GM18951 (cell line): ENCODE data around the gene F8.
"Not testable (repeated sequence)": the region's sequence is repeated elsewhere in the genome, so short reads cannot be mapped to it uniquely, and the experiment has no call there.

ENCODE experiments used
- POLR2A ChIP-seq: IDR thresholded peaks from 4 replicates; pipeline ENCODE4 v1.6.1; 2011; ENCODE audit warnings: mild to moderate bottlenecking; ENCODE audit not compliant: insufficient read length, insufficient read depth; ENCODE audit errors: extremely low read depth
- in situ Hi-C: fragments of 300-500 bp; cut with MboI; formaldehyde crosslinking; loops from one replicate; pipeline ENCODE4 v1.12.0; 2022; ENCODE audit warnings: low sequenced_read_pairs, mixed read lengths, inconsistent platforms; ENCODE audit not compliant: unreplicated experiment

The F8 gene

DNA sequence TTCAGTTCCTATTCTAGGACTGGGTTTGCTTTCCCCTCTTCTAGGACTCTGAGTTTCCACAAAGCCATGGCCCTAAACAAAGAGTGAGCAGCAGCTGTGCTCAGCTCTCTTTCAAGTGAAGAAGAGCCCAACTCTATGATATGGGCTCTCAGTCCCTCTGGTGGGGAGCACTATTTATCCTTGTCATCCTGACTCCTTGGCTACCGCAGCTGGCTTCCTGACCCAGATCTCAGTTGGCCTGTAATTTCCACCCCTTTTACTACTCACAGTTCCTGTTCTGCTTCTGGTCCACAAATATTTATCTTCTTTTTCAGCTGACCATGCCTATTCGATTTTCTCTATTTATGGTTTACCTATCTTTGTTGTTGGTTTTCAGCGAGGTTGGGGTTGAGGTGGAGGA, 33.8 kb downstream of the F8 start:
- in situ Hi-C loops, result no loop called here
- no peak for TF ChIP-seq POLR2A

DNA sequence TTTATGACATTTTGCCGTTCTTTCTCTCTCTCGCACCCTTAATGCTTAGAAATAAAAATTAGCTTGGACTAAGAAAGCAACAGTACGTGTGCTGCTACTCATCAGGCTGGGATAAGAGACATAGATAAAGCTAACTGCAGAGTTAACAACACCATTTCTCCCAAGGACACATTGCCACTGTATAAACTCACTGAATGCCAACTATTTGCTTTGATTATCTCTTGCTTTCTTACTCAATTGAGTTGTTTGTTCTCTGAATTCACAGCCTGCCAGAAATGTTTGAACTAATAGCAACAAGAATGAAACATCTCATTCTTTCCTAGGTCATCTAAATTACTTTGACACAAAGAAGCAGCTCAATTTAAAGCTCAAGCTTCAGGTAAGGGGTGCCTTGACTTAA, 34.6 kb downstream of the F8 start:
- in situ Hi-C loops, result no loop called here
- TF ChIP-seq POLR2A, result no peak

DNA sequence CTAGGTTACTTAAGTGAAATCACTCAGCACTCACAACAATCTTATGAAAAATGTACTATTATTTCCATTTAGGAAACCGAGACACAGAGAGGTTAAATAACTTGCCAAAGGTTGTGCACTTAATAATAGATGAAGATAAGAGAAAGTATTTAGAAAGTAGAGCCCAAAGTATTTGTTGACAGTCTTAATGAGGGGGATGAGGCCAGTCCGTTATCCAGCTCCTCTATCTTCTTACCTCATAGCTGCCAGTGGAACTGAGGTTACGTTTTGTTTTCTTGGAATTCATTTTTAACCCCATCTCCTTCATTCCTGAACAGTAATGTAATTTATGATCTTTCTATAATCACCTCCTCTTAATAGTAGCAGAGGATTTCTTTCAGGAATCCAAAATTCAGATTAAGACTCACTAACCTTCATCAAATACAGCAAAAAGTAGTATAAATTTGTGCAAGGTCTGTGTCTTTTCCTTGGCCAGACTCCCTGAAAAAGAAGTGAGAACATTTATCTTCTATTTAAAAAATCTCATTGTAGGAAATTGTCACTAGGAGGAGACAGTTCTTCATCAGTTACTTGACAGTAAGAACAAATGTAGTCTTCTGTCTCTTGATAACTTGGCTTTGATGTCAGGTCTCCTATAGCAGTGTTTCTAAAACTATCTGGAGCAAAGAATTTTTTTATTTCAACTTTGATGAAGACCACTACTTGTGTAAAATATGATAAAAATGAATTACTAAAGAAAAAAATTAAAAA, 35.5 kb downstream of the F8 start:
- in situ Hi-C loops, result no loop called here
- no peak for TF ChIP-seq POLR2A

DNA sequence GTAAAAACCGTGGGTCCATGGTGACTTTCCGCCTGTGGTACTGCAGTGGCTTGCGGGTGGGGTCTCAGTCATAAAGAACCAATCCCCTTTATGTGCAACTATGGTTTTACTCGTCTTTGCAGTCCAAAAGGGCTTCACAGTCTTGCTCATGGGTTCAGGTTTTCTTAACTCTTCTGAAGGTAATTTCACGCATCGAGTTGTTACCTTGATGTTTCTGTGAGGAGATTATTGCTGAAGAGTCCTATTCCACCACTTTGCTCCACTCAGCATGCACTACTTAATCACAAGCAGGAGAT, 41.5 kb downstream of the F8 start:
- in situ Hi-C loops, result loop anchor here (5.0 kb wide), 1 partner anchor 76 kb away; no protein-coding TSS in a partner anchor
- TF ChIP-seq POLR2A, result no peak

DNA sequence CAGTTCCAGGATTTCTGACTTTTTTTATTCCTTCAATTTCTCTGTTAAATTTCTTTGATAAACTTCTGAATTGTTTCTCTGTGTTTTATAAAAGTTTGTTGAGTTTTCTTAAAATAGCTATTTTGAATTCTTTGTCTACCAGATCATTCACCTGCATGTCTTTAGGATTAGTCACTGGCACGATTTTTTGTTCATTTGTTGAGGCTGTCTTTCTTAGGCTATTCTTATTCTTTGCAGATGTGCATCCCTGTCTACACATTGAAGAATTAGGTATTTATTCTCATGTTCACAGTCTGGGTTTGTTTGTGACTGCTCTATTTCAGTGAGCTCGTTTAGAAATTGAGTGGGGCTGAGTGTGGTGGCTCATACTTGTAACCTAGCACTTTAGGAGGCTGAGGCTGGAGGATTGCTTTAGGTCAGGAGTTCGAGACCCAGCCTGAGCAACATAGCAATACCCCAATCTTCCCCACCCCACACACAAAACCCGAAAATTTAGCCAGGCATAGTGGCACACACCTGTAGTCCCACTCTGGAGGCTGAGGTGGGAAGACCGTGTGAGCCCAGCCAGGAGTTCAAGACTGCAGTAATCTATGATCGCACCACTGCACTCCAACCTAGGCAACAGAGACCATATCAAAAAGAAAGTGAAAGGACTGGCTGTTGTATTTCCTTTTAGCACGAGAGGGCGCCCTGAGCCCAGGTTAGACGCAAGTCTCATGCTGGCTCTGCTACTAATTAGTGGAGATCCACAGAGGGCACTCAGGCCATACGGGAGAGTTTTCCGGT, 42.0 kb downstream of the F8 start:
- in situ Hi-C loops, result loop anchor here (5.0 kb wide), 1 partner anchor 77 kb away; no protein-coding TSS in a partner anchor
- no peak for TF ChIP-seq POLR2A

DNA sequence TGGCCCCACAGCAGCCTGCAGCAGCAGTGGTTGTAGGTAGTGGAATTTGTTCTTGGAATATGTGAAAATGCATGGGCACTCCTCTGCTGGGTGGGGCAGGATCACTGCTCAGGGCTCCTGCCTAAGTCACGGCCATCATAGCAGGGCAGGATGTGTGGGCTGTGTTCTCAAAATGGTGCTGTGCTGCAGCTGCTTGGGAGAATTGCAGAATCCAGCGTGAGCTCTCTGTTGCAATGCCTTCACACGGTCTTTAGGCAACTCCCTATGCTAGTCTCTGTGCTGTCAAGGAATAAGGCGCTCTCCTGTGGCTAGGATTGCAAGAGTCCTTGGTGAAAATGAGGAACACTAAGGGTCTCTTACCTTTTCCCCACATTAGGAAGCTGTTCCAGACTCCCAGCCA, 42.9 kb downstream of the F8 start:
- in situ Hi-C loops, result loop anchor here (5.0 kb wide), 1 partner anchor 78 kb away; no protein-coding TSS in a partner anchor
- no peak for TF ChIP-seq POLR2A

DNA sequence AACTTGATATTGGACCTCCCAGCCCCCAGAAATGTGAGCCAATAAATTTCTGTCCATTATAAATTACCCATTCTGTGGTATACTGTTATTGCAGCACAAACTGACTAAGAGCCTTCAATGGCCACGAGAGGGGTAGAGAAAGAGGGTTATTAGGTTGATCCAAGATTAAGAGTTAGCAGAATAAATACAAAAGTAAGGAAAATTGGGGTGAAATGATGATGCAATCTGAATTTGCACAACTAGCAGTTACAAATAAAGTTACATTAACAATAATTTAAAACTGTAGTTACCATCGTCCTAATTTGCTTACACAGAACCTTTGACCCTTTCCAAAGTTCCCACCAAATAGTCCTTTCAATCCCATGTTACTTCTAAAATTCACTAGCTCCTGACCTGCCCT, 54.2 kb downstream of the F8 start:
- TF ChIP-seq POLR2A, result no peak
- in situ Hi-C loops, result no loop called here

DNA sequence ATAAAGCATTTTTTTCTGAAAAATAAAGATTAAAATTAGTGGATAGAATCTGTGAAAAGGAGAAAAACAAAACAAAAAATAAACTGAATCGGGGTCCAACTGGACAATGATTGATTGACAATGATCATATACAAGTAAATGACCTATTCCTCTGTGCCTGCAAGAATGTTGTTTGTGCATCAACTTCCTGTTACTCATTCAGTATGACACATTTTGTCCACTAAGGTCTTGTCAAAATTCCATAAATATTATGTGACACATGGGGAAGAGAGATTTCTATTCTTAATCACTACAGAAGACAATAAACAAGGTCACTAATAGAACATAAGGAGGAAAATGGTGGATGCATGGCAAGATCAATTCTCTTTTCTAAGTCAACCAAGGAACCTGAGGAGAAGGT, 54.9 kb downstream of the F8 start:
- in situ Hi-C loops, result no loop called here
- TF ChIP-seq POLR2A, result no peak

DNA sequence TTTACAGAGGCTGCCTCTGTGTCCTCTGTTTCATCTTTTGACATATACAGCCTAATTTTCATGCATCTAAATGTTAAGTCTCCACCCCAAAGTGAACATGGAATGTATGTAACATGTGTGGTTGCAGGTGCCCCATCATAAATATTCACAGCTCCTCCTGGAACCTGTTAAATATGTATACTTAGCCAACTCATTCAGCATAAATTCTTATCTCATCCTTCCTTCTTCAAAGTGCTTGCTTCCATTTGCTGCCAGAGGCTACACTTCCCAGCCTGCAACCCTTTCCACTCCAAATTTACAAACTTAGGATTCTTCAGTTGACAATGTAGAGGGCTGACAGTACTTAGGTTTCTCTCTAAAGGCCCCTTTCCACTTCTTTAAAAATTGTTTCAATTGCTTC, 60.6 kb downstream of the F8 start:
- in situ Hi-C loops, result no loop called here
- no peak for TF ChIP-seq POLR2A

DNA sequence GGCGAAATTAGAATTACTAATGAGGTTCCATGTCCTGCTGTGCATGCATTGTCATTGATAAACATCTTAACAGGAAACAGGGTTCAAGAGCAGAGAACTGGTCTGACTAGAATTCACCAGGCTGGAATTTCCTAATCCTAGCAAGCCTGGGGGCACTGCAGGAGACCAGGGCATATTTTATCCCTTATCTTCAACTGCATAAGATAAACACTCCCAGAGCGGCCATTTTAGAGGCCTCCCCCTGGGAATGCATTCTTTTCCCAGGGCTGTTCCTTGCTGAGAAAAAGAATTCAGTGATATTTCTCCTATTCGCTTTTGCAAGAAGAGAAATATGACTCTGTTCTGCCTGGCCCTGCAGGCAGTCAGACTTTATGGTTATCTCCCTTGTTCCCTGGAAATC, 66.7 kb downstream of the F8 start:
- in situ Hi-C loops, result not testable (repeated sequence)

DNA sequence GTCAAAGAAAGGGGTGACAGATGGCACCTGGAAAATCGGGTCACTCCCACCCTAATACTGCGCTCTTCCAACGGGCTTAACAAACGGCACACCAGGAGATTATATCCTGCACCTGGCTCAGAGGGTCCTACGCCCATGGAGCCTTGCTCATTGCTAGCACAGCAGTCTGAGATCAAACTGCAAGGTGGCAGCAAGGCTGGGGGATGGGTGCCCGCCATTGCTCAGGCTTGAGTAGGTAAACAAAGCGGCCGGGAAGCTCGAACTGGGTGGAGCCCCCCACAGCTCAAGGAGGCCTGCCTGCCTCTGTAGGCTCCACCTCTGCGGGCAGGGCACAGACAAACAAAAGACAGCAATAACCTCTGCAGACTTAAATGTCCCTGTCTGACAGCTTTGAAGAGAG, 83.3 kb downstream of the F8 start:
- in situ Hi-C loops, result not testable (repeated sequence)

DNA sequence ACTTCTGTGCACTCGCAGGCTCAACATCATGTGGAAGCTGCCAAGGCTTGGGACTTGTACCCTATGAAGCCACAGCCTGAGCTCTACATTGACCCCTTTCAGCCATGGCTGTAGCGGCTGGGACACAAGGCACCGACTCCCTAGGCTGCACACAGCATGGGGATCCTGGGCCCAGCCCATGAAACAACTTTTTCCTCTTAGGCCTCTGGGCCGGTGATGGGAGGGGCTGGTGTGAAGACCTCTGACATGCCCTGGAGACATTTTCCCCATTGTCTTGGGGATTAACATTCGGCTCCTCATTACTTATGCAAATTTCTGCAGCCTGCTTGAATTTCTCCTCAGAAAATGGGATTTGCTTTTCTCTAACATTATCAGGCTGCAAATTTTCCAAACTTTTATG, 97.8 kb downstream of the F8 start:
- in situ Hi-C loops, result not testable (repeated sequence)

DNA sequence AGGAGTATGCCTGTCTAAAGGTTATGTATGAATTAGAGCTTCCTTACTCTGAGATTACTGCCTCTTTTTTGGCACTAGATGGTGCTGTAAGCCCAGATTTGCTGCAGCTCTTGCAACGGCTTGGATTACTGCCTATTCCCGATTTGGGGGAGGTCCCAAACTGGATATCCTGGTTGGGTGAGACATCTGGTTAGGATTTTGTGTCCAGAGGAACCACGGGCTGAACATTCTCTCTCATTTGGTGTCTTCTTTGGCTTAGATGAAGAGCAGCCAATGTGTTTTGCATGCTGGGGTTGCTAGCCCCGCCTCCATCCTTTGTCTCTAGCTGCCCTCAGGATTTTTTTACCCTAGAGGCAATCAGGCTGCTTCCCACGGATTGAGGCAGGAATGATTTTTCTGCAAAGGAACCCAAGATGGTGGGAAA, 104.5 kb downstream of the F8 start:
- in situ Hi-C loops, result no loop called here
- TF ChIP-seq POLR2A, result no peak

DNA sequence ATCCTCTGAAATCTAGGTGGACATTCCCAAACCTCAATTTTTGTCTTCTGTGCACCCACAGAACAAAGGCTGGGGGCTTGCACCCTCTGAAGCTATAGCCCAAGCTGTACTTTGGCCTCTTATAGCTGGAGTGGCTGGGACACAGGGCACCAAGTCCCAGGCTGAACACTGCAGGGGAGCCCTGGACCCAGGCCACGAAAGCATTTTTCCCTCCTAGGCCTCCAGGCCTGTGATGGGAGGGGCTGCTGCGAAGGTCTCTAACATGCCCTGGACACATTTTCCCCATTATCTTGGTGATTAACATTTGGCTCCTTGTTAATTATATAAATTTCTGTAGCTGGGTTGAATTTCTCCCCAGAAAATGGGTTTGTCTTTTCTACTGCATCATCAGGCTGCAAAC, 108.5 kb downstream of the F8 start:
- in situ Hi-C loops, result no loop called here
- no peak for TF ChIP-seq POLR2A

DNA sequence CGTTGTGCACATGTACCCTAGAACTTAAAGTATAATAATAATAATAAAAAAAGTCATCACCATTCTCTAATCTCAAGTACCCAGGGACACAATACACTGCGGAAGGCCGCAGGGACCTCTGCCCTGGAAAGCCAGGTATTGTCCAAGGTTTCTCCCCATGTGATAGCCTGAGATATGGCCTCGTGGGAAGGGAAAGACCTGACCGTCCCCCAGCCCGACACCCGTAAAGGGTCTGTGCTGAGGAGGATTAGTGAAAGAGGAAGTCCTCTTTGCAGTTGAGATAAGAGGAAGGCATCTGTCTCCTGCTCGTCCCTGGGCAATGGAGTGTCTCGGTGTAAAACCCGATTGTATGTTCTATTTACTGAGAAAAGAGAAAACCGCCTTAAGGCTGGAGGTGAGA, 112.0 kb downstream of the F8 start:
- in situ Hi-C loops, result not testable (repeated sequence)

DNA sequence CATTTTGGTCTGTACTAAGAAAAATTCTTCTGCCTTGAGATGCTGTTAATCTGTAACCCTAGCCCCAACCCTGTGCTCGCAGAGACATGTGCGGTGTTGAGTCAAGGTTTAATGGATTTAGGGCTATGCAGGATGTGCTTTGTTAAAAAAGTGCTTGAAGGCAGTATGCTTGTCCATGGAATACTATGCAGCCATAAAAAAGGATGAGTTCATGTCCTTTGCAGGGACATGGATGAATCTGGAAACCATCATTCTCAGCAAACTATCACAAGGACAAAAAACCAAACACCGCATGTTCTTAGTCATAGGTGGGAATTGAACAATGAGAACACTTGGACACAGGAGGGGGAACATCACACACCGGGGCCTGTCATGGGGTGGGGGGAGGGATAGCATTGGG, 112.5 kb downstream of the F8 start:
- in situ Hi-C loops, result not testable (repeated sequence)
